HG03432 (cell line): Measurements from ENCODE around the gene PIK3R5.
A peak's percentile ranks its signal among the peaks of the same experiment; 100 is the strongest.
"Not testable (repeated sequence)": the region's sequence is repeated elsewhere in the genome, so short reads cannot be mapped to it uniquely, and the experiment has no call there.

Source experiments
- ATAC-seq: cut with Tn5 transposase; IDR thresholded peaks from one replicate; pipeline ENCODE4 v1.9.1; 2021; ENCODE audit warnings: mild to moderate bottlenecking, moderate library complexity; ENCODE audit not compliant: unreplicated experiment

The PIK3R5 gene

DNA sequence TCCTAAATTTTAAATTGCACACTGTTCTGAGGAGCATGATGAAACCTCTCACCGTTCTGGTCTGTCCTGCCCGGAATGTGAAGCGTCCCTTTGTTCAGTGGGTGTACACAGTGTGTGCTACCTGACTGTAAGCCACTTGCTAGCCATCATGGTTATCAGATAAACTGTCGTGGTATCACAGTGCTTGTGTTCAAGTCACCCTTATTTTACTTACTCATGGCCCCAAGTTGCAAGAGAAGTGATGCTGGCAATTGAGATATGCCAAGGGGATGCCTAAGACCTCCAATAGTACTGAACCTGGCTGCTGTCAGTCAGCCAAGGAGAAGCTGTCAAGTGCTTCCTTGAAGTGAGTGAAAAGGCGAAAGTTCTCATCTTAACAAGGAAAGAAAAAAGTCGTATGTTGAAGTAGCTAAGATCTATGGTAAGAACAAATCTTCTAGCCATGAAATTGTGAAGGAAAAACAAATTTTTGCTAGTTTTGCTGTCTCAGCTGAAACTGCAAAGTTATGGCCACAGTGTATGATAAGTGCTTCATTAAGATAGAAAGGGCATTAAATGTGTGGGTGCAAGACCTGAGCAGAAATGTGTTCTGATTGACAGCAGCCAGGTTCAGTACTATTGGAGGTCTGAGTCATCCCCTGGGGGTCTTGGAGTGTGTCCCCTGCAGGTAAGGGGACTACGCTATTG lies 103.9 kb downstream of the PIK3R5 start:
- no peak for ATAC-seq

DNA sequence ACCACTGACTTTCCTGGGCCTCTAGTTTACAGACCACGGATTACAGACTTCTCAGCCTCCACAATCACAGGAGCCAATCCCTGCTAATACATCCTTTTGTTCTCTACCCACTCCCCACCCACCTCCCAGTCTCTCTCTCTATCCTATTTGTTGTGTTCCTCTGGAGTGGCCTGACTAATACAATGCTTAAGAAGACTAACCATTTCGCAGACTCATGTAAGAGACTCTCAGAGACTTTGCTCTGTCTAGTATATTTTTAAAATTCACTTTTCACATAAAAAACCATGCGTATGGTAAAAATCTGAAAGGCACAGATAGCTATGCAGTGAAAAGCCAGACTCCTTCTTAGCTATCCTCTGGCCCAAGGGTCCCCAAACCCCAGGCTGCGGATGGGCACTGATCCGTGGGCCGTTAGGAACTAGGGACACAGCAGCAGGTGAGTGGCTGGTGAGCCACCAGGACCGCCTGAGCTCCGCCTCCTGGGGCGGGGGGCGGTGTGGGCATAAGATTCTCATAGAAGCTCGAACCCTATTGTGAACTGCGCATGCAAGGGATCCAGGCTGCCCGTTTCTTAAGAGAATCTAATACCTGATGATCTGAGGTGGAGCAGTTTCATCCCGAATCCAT lies 105.6 kb downstream of the PIK3R5 start:
- no peak for ATAC-seq

DNA sequence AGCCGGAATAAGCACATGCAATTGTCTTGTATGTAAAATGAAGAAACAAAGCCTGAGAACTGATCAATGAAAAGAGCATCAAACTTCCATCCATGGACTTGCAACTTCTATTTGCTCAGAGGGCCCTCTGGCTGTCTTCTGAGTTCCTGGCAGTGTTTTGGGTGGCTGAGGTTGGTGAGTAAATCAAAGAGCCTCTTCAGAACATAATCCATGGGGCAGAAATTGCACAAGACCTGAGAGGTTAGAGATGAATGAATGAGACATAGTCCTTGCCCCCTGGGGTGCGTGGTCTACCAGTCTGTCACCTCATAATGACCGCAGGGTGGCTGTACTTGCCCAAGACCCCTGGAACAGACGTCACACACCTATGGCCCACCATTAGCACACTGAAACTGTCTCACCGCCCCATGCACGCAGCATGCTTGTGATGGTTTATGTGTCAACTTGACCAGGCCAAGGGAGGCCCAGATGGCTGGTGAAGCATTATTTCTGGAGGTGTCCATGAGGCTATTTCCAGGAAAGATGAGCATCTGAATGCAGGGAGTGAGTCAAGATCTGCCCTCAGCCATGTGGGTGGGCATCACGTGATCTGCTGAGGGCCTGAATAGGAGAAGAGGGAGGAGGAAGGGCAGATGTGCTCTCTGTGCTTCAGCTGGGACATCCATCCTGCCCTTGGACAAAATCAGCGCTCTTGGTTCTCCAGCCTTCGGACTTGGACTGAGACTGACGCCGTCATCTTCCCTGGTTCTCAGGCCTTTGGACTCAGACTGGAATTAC lies 106.3 kb downstream of the PIK3R5 start:
- ATAC-seq: no peak

DNA sequence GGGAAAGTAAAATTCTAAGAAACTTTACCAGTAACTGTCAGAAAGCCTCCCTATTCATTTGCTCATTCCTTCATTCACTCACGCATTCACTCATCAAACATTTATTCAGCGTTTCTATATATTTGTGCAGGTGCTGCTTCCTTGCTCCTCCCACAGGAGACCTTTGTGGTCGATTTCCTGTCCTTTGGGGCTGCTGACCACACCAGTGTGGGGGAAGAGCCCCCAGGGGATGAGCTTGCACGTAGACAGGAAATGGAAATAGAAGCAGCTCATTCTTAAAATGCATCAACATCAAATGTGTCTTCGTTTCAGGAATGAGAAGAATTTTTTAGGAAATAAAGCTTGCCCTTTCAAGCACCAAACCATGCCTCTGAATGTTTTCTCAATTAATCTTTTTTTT lies 107.6 kb downstream of the PIK3R5 start:
- ATAC-seq: peak; percentile 54

DNA sequence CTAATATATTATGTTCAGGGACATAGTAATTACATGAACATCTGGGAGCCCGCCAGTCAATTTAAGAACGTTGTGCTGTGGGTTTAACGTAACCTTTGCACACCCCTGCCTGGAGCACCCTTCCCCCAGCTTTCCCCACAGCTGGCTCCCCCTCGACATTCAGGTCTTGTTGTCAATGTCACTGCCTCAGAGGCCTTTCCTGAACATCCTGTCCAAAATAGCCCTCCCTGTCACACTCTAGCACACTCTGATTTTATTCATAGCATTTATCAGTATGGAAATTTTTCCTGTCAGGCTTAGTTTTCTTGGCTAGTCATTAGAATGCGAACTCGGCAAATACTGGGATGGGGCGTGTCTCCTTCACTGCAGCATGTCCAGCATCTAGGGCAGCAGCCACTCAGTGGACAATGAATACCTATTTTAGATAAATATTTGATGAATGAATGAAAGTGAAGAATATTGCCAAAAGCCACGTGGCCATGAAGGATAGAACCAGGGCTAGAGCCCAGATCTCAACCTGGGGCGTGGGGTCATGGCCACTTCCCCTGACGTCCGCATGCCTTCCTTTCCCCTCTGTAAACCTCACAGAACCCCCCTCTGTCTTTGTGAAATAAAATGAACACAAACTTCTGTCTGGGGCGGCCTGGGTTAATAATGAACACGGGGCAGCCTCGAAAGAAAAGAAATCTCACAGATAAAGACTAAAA lies 108.5 kb downstream of the PIK3R5 start:
- ATAC-seq: no peak

DNA sequence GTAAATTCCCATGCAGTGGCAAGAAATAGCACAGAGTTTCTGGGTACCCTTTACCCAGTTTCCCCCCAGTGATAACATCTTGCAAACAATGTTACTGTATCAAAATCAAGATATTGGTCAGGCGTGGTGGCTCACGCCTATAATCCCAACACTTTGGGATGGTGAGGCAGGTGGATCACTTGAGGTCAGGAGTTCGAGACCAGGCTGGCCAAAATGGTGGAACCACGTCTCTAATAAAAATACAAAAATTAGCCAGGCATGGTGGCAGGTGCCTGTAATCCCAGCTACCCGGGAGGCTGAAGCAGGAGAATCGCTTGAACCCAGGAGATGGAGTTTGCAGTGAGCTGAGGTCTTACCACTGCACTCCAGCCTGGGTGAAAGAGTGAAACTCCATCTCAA lies 109.3 kb downstream of the PIK3R5 start:
- ATAC-seq: not testable (repeated sequence)

DNA sequence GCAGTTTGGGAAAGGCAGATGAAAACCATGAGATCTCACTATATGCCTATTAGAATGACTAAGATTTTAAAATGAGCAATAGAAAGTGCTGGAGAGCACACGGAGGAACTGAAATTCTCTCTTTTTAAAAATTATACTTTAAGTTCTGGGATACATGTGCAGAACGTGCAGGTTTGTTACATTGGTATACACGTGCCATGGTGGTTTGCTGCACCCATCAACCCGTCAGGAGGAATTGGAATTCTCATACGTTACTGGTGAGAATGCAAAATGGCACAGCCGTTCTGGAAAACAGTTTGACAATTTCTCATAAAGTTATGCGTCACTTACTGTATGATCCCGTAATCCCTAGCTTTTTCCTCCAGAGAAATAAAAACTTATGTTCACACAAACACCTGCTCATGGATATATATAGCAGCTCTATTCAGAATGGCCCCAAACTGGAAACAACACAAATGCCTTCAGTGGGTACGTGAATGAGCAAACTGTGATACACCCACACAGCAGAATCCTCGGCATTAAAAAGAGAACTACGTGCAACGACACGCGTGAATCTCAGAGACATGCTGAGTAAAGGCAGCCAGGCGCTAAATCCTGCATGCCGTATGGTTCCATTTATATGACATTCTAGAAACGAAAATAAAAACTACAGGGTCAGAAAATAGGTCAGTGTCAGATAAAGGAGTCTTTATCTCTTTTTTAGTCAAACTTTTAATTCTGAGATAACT lies 109.9 kb downstream of the PIK3R5 start:
- ATAC-seq: peak; percentile 47

DNA sequence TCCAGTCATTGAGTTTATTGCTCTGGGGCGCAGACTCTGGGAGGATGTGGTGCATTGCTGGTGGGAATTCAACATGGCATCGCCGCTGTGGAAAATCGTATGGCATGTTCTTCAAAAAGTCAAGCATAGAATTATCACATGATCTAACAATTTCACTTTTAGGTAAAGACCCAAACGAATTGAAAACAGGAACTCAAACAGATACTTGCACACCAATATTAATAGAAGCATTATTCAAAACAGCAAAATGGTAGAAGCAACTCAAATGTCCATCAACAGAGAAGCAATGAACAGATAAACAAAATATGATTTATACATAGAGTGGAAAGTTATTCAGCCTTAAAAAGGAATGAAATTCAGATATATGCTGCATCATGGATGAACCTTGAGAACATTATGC lies 113.9 kb downstream of the PIK3R5 start:
- no peak for ATAC-seq

DNA sequence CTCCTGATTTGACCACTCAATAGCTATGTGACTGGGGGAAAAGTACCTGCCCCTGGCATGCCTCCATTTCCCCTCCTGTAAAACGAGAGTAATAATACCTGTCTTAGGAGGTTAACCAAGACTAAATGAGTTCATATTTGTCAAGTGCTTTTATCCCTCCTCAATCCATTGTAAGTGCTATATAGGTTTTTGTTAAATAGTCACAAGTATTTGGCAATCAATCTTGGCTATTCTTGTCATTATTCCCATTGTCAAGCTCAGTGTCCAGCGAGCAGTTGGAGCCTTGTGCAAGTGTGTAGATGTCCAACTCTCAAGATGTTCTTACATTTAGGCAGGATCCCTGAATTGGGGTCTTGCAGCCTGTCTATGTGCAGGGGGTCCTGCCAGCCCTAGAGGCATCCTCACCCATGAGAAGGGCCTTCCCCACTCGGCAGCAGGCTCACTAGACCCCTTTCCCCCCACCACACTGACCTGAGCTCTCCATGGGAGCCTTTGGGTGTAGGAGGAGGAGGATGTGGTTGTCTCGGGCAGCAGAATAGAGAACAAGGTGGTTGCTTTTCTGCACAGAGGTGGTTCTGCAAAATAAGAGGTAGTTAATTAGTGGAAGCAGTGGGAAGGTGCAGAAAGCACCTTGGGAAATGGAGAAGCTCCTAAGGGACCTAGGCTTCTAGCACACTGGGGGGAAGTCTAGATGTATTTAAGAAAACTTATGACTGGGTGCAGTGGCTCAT lies 116.0 kb downstream of the PIK3R5 start:
- ATAC-seq: no peak

DNA sequence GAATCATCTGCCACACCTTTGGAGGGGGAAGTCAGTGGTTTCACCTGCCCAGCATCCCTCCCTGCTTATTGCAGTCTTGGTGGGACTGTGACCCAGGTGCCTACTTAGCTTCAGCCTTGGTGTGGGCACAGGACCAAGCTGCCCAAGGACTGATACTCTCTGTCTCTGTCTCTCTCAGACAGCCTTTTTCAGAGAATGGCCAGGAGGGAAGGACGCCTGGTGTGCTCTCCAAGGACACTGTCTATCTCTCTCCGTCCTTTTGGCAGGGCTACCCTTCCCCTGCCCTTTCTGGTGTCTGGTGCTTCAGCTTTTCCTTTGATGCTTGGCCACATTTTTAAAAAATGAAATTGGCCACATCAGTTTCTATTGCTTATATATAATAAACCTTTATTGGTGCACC lies 117.6 kb downstream of the PIK3R5 start:
- no peak for ATAC-seq

DNA sequence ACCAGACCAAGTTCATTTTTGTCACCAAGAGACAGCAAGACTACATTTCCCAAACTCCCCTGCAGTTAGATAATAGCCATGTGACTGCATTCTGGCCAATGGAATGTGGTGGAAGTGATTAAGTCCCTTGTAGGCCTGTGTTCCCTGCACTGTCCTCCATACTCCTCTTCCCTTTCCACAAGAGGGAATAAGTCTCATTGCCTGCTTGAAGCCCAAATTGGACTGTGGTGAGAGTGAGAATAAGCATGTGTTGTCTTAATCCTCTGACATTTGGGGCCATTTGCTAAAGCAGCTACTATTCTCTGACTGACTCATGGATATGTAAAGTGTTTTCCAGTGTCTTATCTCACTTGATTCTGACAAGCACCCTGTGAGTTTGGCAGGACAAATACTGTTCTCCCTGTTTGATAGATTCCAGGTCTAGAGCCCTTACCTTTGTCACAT lies 118.7 kb downstream of the PIK3R5 start:
- ATAC-seq: no peak

DNA sequence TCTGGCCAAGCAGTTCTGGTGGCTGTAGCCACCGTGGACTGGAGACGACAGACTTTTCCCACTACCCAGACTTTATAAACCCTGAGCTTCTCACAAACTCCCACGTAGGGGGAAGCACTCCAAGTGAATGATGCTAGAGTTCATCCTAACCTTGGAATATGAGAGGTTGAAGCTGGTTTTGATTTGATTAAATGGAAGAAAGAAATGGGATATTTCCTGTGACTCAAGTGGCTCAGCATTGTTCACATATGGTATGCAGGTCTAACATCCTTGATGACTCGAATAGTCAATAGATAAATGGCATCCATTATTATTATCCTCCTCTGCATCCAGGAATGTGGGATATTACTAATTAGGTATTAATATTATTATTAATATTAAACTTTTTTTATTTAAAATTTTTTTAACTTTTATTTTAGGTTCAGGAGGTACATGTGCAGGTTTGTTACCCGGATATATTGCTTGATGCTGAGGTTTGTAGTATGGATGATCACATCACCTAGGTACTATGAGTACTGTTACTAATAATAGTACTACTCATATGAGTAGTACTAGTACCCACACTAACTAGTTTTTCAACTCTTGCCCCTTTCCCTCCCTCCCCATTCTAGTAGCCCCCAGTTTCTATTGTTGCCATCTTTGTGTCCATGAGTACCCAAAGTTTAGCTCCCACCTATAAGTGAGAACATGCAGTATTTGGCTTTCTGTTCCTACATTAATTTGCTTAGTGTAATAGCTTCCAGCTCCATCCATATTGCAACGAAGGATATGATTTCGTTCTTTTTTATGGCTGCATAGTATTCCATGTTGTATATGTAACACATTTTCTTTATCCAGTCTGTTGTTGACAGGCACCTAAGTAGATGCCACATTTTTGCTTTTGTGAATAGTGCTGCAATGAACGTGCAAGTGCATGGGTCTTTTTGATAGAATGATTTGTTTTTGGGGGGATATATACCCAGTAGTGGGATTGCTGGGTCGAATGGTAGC lies 121.0 kb downstream of the PIK3R5 start:
- no peak for ATAC-seq

DNA sequence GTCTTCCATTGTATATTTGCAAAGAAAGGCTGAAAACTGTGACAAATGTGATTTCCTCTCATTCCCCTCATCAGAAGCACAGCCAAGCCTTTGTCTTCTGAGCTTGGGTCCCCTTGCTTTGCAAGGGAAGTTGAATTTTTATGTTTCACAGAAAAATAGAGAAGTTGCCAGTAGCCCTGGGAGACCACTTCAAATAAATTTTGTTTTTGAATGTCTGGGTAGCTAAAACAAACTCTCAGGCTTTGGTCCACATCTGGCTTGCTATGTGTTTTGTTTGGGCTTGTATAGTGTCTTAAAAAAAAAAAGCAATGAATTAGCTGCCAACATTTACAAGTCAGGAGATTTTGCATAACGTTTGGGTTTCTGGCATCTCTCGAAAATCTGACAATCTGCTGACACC lies 122.2 kb downstream of the PIK3R5 start:
- ATAC-seq: no peak

DNA sequence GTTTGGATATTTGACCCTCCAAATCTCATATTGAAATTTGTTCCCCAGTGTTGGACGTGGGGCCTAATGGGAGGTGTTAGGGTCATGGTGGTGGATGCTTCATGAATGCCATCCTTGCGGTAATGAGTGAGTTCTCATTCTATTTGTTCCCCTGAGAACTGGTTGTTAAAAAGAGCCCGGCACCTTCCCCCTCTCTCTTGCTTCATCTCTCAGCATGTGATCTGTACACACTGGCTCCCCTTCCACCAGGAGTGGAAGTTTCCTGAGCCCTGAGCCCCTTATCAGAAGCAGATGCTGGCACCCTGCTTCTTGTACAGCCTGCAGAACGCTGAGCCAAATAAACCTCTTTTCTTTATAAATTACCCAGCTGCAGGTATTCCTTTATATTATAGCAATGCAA lies 123.7 kb downstream of the PIK3R5 start:
- no peak for ATAC-seq

DNA sequence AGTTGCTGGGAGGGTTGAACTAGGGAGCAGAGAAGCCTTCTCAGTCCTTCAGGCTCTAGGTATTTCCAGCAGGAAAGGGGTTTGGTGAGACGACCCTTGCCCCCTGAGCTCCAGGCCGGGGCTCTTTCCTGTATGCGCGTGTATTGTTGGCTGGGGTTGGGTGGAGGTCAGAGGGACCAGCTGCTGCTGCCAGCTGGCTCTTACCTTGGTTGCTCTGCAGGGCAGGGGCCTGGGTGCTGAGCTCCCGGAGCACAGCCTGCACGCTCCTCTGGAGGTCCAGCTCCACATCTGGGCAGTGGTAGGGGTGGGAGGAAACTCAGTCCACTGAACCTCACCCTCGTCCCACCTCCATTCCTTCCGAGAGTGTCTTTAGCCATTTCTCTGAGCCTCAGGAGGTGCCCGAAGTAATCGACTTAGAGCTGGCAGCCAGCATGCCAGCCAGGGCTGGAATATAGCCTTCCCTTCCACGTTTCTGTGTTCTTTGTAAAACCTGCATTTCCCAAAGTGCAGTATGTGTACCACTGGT lies 126.0 kb downstream of the PIK3R5 start:
- no peak for ATAC-seq

DNA sequence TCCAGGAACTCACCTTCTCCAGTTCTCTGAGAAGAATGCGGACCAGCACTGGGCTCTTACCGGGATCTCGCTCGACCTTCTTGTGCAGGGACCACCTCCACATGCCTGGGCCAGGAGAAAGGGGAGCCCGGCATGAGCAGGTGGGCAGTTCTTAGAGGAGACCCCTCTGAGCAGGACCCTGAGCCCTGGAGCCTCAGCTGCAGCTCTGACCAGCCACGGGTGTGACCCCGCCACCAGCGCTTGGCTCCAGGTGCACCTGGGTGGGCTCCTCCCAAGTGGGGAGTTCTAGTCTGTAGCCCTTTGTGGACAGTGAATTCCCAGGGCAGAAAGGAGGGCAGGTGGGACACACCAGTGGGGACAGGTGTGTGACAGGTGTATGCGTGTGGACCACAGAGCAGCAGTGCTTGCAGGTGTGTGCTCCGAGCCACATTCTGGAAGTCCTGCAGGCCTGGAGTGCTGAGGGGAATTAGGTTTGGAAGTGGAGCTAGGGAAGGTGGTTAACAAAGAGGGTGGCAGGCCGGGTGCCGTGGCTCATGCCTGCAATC lies 126.9 kb downstream of the PIK3R5 start:
- ATAC-seq: no peak

DNA sequence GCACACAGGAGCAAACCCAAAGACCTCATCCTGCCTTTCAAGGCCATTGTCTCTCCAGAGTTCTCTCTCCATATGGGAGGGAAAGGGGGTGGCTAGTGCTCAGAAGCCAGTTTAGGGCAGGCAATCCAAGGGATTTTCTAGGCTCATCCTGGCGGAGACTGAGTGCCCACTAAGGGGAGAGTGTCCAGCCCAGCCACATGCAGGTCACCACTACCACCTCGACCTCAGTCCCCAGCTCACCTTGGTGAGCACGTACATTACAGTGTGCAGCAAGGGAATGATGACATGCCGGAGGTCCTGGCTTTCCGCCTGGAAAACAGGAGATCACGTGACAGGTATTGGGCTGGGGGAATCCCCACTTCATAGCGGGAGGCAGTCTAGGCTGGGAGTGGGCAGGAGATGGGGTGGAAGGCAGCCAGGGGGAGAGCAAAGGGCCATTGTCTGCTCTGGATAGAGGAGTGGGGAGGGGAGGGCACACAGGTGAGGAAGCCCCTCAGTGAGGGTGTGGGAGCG lies 127.9 kb downstream of the PIK3R5 start:
- no peak for ATAC-seq
